ENCODE data around the gene ARL13A. TPM values are rescaled to one million over a fixed set of nuclear protein-coding genes. Genes with fewer than 3 reads are reported as not detected.

Gene ARL13A
- total and polyA plus RNA-seq, 12 donors, result not detected

GRCh38 chrX:101029665-101030064, 60.2 kb downstream of the ARL13A start:
- intact Hi-C loops (cut with DNase I), result no loop called here
- DNase-seq (no peak), ATAC-seq (no peak)
- H3K36me3 ChIP-seq, result peaks cover 0 to 60% (median 0%) of the 10 kb centered on the region in 9 donors
- no peak overlapping the region for H3K27ac ChIP-seq
- no peaks in the 10 kb centered on the region for H3K27me3 ChIP-seq
- H3K4me1 ChIP-seq, result no peaks in the 10 kb centered on the region
- 95 to 100% methylated on average over 1 of the region's 1 CpG for WGBS, 2 donors
- no peak for TF ChIP-seq CTCF (IDR thresholded peaks at IDR 0.05)
- H3K4me3 ChIP-seq, result no peak overlapping the region
- no peaks in the 10 kb centered on the region for H3K9me3 ChIP-seq

GRCh38 chrX:101037231-101037630, 67.7 kb downstream of the ARL13A start:
- ATAC-seq (no peak), DNase-seq (no peak)
- H3K36me3 ChIP-seq, result peaks cover 0 to 78% (median 0%) of the 10 kb centered on the region in 9 donors
- no peaks in the 10 kb centered on the region for H3K27me3 ChIP-seq
- TF ChIP-seq CTCF (IDR thresholded peaks at IDR 0.05), result no peak
- H3K4me3 ChIP-seq, result no peak overlapping the region
- intact Hi-C loops (cut with DNase I), result no loop called here
- H3K9me3 ChIP-seq, result no peaks in the 10 kb centered on the region
- no peaks in the 10 kb centered on the region for H3K4me1 ChIP-seq
- no peak overlapping the region for H3K27ac ChIP-seq

GRCh38 chrX:101040197-101040596, 70.7 kb downstream of the ARL13A start:
- intact Hi-C loops (cut with DNase I), result no loop called here
- WGBS, 2 donors, result 95 to 97% methylated on average over 4 of the region's 4 CpGs
- no peak for ATAC-seq
- H3K27ac ChIP-seq, result no peak overlapping the region
- no peaks in the 10 kb centered on the region for H3K27me3 ChIP-seq
- no peak overlapping the region for H3K4me3 ChIP-seq
- H3K4me1 ChIP-seq, result no peaks in the 10 kb centered on the region
- no peak for TF ChIP-seq CTCF (IDR thresholded peaks at IDR 0.05)
- no peak for DNase-seq
- peaks cover 0 to 62% (median 0%) of the 10 kb centered on the region in 9 donors for H3K36me3 ChIP-seq
- H3K9me3 ChIP-seq, result no peaks in the 10 kb centered on the region

Other genes with a start within 250 kb of the ARL13A start
- gene SYTL4, start 237.6 kb upstream of the ARL13A start, total RNA-seq, result 1 to 10 TPM in 9 of 10 donors, under 1 TPM in 1; 0.95 to 4.0 (median 2.0) TPM
- 1 to 10 TPM; 2.1 to 3.1 TPM for gene SYTL4, start 237.6 kb upstream of the ARL13A start, polyA plus RNA-seq
- gene CSTF2, start 149.3 kb upstream of the ARL13A start, total RNA-seq, result 10 to 100 TPM in 1 of 10 donors, 1 to 10 TPM in 9; 5.7 to 10.7 (median 8.0) TPM
- gene CSTF2, start 149.3 kb upstream of the ARL13A start, polyA plus RNA-seq, result 1 to 10 TPM; 1.8 to 8.9 TPM
- gene NOX1, start 95.3 kb upstream of the ARL13A start, total RNA-seq, result not detected
- not detected for gene NOX1, start 95.3 kb upstream of the ARL13A start, polyA plus RNA-seq
- gene XKRX, start 40.8 kb upstream of the ARL13A start, total RNA-seq, result not detected
- gene XKRX, start 40.8 kb upstream of the ARL13A start, polyA plus RNA-seq, result under 1 TPM in 1 of 2 donors, not detected in 1; 0.03 TPM
- 10 to 100 TPM; 12.8 to 21.2 (median 16.3) TPM for gene TRMT2B, start 82.4 kb downstream of the ARL13A start, total RNA-seq
- 1 to 10 TPM; 8.2 to 9.0 TPM for gene TRMT2B, start 82.4 kb downstream of the ARL13A start, polyA plus RNA-seq
- gene TMEM35A, start 109.2 kb downstream of the ARL13A start, total RNA-seq, result under 1 TPM in 4 of 10 donors, not detected in 6; 0.18 to 0.47 (median 0.29) TPM
- gene TMEM35A, start 109.2 kb downstream of the ARL13A start, polyA plus RNA-seq, result under 1 TPM in 1 of 2 donors, not detected in 1; 0.07 TPM
- 1 to 10 TPM in 1 of 10 donors, under 1 TPM in 9; 0.15 to 2.5 (median 0.53) TPM for gene CENPI, start 128.5 kb downstream of the ARL13A start, total RNA-seq
- gene CENPI, start 128.5 kb downstream of the ARL13A start, polyA plus RNA-seq, result under 1 TPM; 0.23 to 0.29 TPM

Measured in heart right ventricle (tissue), 16 donors.